Fibroblast of skin of right quadriceps (primary cell): ENCODE measurements around the gene PRRT2.

Source experiments
- DNase-seq: peaks from one replicate; pipeline ENCODE4 v3.0.0-alpha.2; 2013

The PRRT2 gene

GRCh38 chr16:29863669-29863984 is 51.6 kb downstream of the PRRT2 start:
- DNase-seq: no peak

DNA sequence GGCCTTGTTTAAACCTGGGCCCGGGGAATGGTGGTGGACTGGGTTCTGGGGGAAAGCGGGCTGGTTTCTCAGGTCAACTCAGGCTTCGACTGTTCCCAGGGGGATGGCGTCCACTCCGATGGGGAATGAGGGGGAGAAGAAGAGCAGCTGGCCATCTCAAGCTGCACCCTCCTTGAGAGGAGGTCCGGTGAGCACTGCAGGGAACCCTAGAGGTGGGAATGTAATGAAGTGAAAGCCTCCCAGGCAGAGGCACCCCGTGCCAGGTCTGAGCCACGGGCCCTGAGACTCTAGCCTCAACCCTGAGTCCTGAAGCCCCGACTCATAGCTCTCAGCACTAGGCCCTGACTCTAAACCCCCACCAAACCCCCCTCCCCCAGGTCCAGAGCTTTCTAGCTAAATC is 52.2 kb downstream of the PRRT2 start:
- no peak for DNase-seq
